ENCODE data around the gene POFUT2.

Gene POFUT2

DNA sequence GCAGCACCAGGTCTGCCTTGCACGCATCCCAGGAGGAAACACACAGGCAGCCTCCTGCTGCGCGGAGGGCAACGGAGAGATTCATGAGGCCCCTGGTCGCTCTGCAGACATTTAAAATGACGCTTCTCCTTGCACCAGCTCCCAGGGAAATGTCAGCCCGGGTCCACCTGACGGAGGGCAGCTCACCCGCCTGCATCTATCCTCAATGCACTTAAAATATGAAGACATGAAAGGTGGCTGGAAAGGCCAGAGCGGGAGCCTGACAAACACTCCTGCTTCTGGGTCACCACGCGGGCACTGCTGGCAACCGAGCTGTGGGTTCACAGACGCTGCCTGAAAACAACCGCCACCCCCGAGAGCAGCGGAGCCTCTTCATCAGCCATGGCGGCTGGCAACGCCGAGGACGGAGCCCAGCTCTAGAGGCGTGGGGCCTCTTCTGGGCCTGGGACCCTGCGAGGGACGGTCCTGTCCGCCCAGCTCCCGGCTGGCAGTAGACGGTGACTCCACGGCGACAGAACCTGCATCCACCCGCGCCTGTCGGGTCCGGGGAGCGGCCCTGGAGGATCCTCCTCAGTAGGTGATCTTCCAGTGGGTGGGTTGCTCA, 22.7 kb downstream of the POFUT2 start:
- FAIRE-seq (no peak), DNase-seq (ENCODE audit: insufficient read length, low spot score) (no peak)

DNA sequence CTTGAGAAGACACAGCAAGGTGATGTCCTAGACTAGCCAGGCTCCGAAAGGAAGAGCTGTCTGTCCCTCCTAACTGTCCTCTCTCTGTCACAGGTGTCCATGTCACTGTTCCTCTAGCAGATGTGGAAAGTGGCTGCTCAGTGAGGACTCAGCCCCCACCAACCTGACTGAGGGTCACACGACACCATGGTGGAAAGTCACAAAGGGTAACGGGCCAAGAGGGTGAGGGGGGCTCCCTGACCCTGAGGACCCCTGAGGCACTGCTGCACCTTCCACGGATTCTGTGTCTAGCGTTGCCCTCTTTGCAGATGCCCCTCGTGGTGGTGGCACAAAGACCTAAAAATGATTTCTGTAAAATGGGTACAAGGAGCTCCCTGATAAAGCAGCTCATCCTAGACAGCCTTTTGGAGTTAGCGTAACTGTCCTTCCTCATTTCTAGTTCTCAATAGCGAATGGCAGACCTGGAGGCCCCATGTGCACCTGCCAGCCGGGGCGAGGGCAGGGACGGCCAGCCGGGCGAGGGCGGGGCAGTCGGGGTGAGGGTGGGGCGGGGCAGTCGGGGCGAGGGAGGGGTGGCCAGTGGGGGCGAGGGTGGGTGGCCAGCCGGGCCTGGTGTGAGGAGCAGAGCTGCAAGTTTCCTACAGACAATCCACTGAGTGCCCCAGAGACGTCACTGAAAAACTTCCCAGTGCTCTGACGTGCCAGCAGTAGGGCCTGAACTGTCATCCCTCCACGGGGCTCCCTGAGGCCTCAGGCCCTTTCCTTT, 23.4 kb downstream of the POFUT2 start:
- DNase-seq (ENCODE audit: insufficient read length, low spot score) (no peak), FAIRE-seq (no peak)

DNA sequence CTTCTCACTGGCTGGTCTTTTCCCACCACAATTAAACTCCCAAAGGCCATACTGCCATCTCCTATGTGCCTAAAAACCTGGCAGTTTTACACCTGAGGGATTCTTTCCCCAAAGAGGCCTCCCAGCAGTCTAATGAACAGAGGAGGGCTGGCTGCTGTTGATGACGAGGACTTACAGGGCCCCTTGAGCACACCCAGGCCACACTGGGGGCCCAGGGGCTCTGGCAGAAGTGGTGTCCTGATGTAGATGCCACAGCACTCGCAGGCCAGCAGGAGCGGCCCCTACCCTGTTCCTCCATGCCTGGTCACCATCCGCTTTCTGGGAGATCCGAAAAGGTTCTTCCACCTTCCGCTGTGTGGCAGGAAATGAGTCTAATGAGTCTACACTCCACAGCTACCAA, 24.2 kb downstream of the POFUT2 start:
- DNase-seq (ENCODE audit: insufficient read length, low spot score) (no peak), FAIRE-seq (no peak)

- no peak for FAIRE-seq
- DNase-seq (ENCODE audit: insufficient read length, low spot score): no peak
Measured at GRCh38 chr21:45262616-45263015, 25.1 kb downstream of the POFUT2 start.

DNA sequence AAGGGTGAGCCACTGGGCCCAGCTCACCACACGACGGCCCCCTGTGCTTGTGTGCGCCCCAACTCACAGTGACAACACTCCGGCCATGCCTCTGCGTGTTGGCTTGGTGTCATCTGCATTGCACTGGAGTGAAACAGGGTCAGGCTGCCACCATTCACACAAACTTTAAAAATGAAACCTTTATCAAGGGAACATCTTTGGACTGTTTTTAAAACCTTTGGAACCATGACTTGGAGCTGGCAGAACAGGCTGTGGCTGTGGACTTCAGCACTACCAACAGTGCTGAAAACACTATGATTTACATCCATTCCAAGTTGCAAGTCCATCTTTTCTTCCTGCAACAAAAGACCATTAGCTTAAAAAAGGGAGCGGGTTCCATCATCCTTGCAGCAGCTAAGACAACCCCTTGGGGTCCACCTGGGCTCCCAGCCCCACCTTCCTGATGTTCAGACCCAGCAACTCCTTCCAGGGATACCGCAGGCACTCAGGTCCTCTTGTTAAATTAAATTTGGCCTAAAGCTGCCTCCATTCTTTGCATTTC, 25.6 kb downstream of the POFUT2 start:
- FAIRE-seq (no peak), DNase-seq (ENCODE audit: insufficient read length, low spot score) (no peak)

DNA sequence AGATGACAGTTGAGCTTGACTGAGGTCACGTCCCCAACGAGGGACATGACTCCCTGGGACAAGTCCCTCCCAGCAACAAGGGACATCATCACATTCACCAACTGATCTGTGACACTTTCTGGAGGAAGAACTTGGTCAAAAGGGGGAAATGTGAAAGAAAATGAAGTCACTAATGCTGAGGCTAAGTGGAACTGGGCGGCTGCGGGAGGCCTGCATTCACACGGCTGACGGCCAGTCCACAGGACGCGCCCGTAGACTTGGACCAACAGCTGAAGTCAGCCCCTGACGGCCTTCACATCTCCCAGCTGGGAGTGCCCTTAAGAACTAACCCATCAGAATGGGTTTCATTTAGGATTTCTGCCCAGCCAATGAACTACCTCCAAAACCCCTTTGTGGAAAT, 26.6 kb downstream of the POFUT2 start:
- no peak for DNase-seq (ENCODE audit: insufficient read length, low spot score)
- no peak for FAIRE-seq

GRCh38 chr21:45260191-45260825, 27.4 kb downstream of the POFUT2 start:
- FAIRE-seq (no peak), DNase-seq (ENCODE audit: insufficient read length, low spot score) (no peak)

GRCh38 chr21:45259206-45259840, 28.4 kb downstream of the POFUT2 start:
- DNase-seq (ENCODE audit: insufficient read length, low spot score): no peak
- no peak for FAIRE-seq

- FAIRE-seq (no peak), DNase-seq (ENCODE audit: insufficient read length, low spot score) (no peak)
Measured at GRCh38 chr21:45258466-45258865, 29.2 kb downstream of the POFUT2 start.

- FAIRE-seq (no peak), DNase-seq (ENCODE audit: insufficient read length, low spot score) (no peak)
Measured at GRCh38 chr21:45257673-45258341, 29.9 kb downstream of the POFUT2 start.

GRCh38 chr21:45256912-45257672, 30.6 kb downstream of the POFUT2 start:
- FAIRE-seq (no peak), DNase-seq (ENCODE audit: insufficient read length, low spot score) (no peak)

- FAIRE-seq: no peak
- DNase-seq (ENCODE audit: insufficient read length, low spot score): no peak
Measured at GRCh38 chr21:45256021-45256911, 31.4 kb downstream of the POFUT2 start.

DNA sequence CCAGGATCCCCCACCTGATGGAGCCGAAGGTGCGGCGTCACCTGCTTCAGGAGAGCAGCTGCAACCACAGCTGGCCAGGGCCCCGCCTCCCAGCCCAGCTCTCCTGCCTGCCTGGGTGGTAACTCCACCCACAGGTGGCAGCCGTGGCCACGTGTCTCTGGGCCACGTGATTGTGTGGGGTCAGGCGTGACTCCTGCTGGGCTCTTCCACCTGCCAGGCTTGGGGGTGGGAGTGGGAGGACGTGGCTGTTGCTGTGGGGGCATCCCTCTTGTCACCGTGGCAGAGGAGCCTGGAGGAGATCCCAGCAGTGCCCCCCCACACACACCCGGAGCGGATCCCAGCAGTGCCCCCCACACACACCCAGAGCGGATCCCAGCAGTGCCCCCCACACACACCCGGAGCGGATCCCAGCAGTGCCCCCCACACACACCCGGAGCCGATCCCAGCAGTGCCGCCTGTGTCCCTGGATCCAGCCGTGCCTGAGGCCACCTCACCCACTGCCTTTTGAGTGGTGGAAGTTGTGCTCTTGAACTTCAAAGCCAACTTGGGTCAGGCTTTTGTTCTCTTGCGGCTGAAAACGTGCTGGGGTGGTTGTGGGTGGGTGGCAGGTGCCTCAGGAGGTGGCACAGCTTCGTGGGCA, 32.2 kb downstream of the POFUT2 start:
- FAIRE-seq (no peak), DNase-seq (ENCODE audit: insufficient read length, low spot score) (no peak)

GRCh38 chr21:45254460-45254930, 33.2 kb downstream of the POFUT2 start:
- DNase-seq (ENCODE audit: insufficient read length, low spot score) (no peak), FAIRE-seq (no peak)

GRCh38 chr21:45253633-45254459, 33.8 kb downstream of the POFUT2 start:
- no peak for FAIRE-seq
- no peak for DNase-seq (ENCODE audit: insufficient read length, low spot score)

GRCh38 chr21:45253180-45253579, 34.5 kb downstream of the POFUT2 start:
- FAIRE-seq: no peak

GRCh38 chr21:45252448-45252925, 35.2 kb downstream of the POFUT2 start:
- FAIRE-seq: no peak

More at GRCh38 chr21:45253180-45253579, 34.5 kb downstream of the POFUT2 start:
- DNase-seq (ENCODE audit: insufficient read length, low spot score): no peak

More at GRCh38 chr21:45252448-45252925, 35.2 kb downstream of the POFUT2 start:
- no peak for DNase-seq (ENCODE audit: insufficient read length, low spot score)
